Forelimb muscle (tissue), 1 donor: ENCODE data around the gene PPIP5K1. TPM values are rescaled to one million over a fixed set of nuclear protein-coding genes. Genes with fewer than 3 reads are reported as not detected.

Experiments
- DNase-seq: peaks from one replicate; pipeline ENCODE4 v3.0.0-alpha.2; 2013; ENCODE audit warnings: low read depth
- polyA plus RNA-seq: library from polyadenylated mRNA; unstranded; fragments of 120-200 nt; gene quantifications from one replicate; pipeline ENCODE4 v1.2.1, GENCODE V29; 2013; ENCODE audit not compliant: insufficient read length

Gene PPIP5K1
- polyA plus RNA-seq, 1 donor, result 9.9 TPM

GRCh38 chr15:43517354-43518196 lies 72.4 kb downstream of the PPIP5K1 start, which contains the start of gene MAP1A:
MAP1A (plus strand) TSS chr15:43517608; CDS start chr15:43521474, 3,866 bp downstream.
- DNase-seq, result no peak

DNA sequence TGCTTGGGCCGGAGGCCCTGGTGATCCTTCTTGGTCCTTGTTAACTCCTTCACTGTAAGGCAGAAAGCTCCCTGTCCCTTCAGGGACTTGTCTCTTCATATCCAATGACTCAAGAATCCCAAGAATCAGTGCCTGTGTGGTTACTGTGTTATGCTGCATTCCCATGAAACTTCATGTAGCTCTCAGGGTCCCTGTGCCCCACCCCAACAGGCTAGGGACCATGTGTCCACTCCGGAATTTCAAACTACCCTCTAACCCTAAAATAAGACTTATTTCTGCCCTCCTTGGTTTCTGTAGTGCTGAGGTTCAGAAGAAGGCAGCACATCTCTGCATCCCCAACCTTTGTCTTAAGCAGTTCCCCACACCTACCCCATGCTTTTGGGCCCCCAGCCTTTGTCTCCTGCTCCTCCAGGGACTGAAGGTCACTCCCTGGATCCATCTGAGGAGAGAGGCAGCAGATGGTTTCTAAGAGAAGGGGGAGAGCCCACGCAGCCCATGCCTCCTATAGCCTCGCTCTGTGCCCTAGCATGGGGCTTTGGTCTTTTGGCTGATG lies 73.1 kb downstream of the PPIP5K1 start:
- DNase-seq, result no peak

DNA sequence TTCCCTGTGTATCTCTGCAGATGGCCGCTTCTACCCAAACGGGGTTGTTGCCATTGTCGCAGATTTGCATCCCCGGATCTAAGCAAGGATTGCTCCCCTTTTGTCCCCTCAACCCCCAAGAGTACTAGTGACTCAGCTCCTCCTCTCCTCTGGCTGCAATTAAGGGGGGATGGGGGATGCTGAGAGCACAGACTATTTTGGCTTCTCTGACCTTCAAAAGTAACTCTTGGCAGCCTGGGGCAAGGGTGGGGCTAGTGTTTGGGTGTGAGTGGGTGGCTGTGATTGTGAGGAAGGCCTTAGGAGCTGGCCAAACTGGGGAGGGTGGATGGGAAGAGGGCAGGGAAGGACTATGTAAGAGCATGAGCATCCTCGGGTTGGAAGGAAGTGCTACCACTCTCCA lies 73.8 kb downstream of the PPIP5K1 start:
- DNase-seq, result no peak

DNA sequence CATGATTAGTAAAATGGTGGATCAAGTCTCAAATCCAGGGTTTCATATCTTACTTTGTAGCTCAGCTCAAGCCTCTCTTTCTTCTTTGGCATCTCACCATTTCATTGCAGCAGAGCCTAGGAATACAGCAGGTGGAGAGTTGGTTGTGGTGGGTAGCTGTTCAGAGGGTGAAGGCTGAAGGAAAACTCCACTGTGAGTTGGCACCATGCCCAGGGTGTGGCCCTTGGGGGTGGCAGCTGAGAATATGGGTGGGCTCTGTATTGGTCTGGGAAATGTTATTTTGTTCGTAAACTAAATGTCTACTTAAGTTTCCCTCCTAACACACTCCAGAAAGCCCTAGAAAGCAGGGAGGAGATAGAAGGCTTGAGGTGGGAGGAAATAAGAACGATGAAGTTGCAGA lies 74.3 kb downstream of the PPIP5K1 start:
- DNase-seq, result no peak

DNA sequence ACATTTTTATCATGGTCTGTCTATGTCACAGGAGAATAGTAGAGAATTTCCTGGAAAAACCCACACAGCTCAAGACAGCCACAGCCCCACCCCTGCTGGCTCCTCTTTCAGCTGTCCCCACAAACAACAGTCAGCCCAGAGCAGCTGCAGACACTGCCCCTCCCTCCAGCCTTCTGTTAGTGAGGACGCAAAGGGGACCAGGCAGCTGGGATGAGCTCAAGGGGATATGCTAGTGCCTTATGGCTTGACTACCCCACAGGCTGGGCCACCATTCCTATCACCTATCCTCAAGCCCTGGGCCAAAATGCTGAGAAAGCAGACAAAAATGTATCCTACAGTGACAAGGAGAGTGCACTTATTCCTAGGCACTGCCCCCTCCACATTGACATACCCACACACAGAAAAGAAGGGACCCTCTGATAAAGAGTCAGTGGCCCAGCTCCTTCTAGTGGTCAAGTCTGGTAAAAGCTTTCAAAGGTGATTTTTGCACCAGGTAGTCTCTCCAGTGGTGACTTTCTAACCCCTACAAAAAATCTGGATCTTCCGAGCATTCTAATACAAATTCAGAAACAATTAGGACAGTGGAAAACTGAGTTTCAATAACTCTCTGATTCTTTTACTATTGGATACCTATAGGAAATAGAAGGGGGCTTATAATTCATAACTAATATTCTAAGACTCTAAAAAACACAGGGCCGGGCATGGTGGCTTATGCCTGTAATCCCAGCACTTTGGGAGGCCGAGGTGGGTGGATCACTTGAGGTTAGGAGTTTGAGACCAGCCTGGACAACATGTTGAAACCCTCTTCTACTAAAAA lies 75.6 kb downstream of the PPIP5K1 start:
- peak; percentile 73 for DNase-seq

DNA sequence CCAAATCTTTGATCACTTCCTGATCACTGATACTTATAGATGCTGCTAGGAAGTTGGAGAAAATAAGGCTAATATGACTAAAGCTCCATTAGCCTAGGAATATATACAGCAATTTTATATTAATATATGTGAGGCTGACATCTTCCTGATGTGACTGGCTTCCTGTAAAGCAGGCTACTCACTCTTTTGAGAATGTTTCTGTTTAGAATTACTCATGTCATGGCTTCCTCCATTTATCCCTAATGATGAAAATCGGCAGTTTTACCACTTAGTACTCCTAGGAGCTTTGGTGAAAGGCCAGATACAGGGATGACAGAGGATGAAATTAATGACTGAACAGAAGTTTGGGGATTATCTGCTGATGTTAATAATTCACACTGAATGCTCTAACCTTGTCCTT lies 76.5 kb downstream of the PPIP5K1 start:
- no peak for DNase-seq

DNA sequence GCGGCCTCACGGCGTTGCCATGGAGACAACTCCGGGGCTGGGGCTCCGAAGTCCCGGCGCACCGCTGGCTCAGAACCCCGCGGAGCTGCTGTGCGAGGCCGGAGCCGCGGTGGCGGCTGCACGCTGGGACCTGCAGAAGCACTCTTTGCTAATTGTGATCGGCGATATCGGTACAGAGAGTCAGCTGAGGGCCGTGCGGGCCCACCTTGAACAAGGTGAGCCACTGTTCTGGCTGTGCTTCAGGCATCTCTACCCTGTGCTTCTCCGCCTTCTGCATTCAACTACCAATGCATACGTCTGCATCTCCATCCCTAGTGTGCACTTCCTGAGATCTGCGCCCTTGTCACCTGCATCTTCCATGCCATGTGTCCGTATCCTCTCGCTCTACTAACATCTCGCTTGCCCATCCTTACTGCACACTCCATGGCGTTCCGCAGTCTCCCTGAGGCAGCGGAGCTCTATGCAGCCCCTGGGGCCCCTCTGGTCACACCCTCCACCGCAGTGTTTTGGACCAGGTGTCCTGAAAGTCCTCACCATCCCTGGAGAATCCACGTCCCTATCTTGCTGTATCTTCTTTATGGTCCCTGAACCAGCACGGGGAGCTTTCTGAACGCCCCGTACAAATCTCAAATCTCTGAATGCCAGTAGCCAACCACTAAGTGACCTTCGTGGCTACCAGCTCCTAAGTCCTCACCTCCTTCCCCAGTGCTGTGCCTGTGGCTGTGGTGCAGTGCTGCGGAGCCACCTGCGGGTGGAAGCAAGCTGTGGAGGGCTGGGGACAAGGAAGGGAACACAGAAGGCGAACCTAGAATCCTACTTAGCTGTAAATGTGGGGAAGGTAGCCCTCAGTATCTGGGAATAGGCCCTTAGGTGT lies 78.8 kb downstream of the PPIP5K1 start:
- DNase-seq, result no peak

DNA sequence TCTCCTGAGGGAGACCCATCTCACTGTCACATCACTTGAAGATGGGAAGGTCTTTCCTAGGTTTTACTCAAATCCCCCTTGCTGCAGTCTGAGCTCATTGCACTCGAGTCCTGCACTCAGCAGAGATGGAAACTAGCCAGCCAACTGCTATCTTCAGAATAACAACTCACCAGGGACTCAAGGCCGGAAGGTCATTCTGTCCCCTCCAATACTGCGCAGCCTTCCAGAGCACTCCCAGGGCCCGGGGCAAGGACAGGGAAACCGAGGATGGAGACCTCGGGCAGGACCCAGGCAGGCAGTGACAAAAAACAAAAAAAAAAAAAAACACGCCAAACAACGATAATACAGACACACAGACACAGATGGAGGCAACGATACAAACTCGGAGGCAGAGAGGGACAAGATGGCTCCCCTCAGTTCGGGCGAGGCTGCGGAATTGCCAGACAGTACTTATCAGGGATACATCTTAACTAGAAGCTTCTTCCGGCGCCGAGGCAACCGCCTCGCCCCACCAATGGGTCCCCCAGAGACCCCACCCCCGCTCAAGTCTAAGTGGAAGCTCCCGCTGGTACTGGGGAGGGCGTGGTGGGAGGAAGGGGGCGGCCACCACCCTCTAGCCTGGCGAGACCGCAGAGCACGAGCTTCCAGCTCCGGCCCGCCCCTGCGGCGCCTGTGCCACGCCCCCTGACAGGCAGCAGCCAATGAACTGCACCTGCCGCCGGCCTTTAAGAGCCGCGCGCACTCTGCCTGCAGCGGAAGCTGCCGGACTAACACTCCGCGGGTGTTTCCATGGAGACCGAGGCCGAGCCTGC lies 79.6 kb downstream of the PPIP5K1 start:
- DNase-seq, result peak; percentile 96

GRCh38 chr15:43509660-43510199 lies 80.3 kb downstream of the PPIP5K1 start:
- DNase-seq, result no peak

DNA sequence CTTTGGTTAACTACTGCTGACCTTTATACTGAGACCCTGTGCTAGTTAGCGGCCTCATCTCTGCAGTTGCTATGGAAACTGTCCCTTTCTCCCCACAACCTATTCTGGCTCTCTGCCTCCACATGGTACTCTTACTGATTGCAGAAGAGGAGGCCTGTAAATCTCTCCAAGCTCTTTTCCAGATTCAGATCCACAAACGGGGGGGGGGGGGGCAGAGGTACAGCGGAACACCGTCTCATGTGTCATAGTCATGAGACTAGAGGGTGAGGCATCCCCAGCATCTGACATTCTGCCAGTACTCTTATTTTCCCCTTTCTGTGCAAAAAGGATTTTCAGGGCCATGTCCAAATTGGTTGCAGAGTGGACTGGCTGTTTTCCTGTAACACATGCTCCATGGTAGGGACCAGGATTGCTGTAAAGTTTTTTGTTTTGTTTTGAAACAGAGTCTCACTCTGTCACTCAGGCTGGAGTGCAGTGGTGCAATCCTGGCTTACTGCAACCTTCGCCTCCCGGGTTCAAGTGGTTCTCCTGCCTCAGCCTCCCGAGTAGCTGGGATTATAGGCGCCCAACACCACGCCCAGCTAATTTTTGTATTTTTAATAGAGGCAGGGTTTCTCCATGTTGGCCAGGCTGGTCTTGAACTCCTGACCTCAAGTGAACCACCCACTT lies 80.9 kb downstream of the PPIP5K1 start:
- no peak for DNase-seq

GRCh38 chr15:43508421-43508820 lies 81.6 kb downstream of the PPIP5K1 start:
- DNase-seq, result no peak

DNA sequence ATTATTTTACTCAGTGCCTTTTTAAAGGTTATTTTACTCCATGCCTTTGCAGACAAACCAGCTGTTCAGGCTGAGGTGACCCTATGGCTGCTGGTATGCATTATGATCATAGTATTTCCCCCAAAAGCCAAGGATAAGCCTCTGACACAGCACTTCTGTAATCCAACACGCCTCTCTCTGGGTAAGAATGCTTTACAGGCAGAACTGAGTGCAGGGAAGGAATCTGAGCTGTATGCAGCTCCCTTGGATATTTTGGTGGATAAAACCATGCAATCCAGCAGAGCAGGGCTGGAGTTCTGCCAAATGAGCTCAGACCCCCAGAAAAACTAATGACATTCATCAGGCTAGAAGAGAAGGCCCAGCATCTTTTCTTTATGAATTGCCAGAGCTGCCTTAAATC lies 84.3 kb downstream of the PPIP5K1 start:
- no peak for DNase-seq

DNA sequence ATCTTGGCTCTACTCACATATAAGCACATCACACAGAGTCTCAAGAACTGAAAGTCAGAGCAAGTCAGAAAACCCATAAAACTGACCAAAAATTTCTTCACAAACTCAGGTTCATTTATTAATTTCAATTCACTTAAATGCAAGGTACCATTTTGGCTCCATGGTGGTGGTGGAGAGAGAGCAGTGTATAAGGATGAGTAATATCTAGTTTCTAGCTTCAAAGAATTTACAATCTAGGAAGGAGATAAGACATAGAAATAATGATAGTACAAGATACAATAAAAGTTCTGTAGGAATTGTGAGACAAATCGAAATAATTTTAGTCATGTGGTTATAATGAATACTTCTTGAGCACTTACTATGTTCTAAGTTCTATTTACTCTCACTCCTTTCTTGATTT lies 90.4 kb downstream of the PPIP5K1 start:
- DNase-seq, result no peak

DNA sequence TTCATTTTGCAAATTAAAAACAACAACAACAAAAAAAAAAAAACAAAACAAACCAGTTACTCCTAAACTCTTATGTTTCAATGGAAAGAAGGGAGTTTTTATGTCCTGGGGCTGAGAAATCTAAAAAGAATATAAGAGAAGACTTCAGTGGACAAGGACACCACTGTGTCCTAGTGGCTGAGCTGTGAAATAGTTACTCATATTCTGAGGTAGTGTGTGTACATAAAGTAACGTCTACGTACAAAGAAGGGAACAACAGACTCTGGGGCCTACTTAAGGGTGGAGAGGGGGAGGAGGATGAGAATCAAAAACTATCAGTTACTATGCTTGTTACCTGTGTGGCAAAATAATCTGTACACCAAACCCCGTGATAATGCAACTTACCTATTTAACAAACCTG lies 91.0 kb downstream of the PPIP5K1 start:
- DNase-seq, result no peak

GRCh38 chr15:43493703-43494472 lies 96.1 kb downstream of the PPIP5K1 start:
- no peak for DNase-seq

DNA sequence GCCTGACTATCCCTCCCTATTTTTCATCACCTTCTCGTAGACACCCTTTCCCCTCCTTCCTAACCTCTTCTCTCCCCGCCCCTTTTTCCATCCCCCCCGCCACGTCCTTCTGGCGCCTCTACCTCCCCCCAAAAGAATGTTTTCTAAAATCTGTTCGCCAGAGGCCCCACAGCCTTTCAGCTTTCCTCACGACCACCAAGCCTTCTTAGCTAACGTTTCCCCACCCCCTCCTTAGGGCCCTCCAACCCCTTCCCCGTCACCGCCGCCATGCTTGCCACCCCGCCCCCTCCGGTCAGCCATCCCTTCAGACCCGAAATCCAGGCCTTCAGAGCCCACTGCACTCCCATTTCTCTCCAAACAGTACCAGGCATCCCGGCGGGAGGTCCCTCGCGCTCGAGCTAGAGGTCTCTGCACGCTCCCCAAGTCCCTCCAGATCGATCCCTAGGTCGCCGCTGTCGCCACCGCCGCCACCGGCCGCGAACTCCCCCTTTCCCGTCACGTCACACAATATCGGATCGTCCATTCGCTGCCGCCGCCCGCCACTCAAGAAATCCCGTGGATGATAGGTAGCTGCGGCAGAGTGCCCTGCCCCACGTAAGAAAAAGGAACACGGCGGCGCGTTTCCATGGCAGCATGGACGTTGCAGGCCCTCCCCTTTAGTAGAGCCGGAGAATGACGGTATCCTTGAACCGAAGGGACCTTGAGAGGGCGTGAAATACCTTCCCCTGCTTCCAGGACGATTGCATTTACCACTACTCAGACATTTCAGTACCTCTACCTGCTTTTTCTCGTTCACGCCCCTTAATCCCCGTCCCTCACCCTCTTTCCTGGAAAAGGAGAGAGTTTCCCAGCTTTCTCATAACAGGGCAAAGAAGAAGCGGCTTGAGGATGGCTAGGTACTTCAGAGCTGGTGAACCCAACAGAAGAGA lies 97.1 kb downstream of the PPIP5K1 start, which contains the start of gene TP53BP1:
Gene TP53BP1, minus strand, starts transcription at position 484 of the 929 bp plus-strand sequence. Its CDS starts 113 bp downstream, at position 371.
- DNase-seq, result peak; percentile 86

DNA sequence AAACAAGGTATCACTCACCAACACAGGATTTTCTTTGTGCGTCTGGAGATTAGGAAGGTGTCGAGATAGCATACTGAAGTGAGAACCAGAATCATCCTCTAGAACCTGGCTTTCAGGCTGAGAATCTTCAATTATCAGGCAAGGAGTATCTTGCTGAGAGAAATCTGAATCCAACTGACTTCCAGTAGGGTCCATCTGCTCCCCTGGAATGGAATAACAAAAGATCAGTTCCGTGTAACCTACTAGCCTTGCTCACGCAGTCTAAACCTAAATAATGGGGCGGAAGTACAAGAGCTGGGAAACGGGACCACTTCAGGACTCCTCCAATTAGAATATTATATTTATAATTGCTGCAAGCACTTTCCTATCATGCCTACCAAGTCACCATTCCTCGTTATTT lies 97.7 kb downstream of the PPIP5K1 start:
- DNase-seq, result no peak

DNA sequence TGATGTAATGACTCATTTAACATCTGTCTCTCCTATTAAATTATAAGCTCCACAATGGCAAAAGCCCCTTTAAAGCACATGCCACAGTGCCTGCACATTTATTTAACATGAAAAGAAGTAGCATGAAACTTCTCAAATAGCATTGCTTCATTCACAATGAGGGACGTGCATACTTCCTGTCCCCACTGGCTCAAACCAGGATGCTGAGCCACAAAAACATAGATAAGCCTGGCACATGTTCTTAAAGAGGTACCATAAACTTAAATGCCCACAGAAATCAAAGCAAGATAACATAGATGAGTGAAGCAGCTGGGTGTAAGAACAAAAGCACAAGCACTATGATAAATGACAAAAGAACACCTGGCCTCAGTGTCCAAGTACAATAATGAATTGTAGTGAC lies 100.8 kb downstream of the PPIP5K1 start:
- no peak for DNase-seq
